ENCODE results near the gene ABITRAM.

GRCh38 chr9:108937561-108938305, 3.5 kb downstream of the ABITRAM start:
- TF ChIP-seq CTCF (IDR thresholded peaks at IDR 0.05; ENCODE audit: insufficient read depth, low read length) (no peak), GABPA (IDR thresholded peaks at IDR 0.05; ENCODE audit: low read depth) (no peak), POLR2AphosphoS5 (IDR thresholded peaks at IDR 0.05; ENCODE audit: low read depth) (no peak), REST (IDR thresholded peaks at IDR 0.05; ENCODE audit: insufficient replicate concordance, low read depth) (no peak)

All from HL-60 (cell line).